HEK293 (cell line): ENCODE measurements around the gene TMEM123.
A peak's percentile ranks its signal among the peaks of the same experiment; 100 is the strongest.

ENCODE experiments used
- CTCF ChIA-PET: fragments of 350-600 bp; formaldehyde crosslinking; extraction: SDS; loops from one replicate; lab custom pipeline; 2021; ENCODE audit warnings: antibody characterized with exemption; lab: Yijun Ruan, JAX
- POLR2A ChIA-PET: fragments of 300-600 bp; formaldehyde crosslinking; extraction: SDS; loops from one replicate; lab custom pipeline; 2020; ENCODE audit warnings: antibody characterized with exemption, inconsistent platforms; lab: Yijun Ruan, JAX
- H3K27ac ChIP-seq: fragments of 200-500 bp; sonication (Bioruptor generic); 2 replicates; pipeline ENCODE4 v1.5.1; 2014; ENCODE audit warnings: low read depth, low read length, control low read depth, inconsistent platforms; ENCODE audit errors: extremely low read depth
- H3K36me3 ChIP-seq, 2 experiments: fragments of 200-500 bp in 1 of 2; sonication (Bioruptor generic) in 1 of 2; 1 replicate in 1 of 2; 2 replicates in 1 of 2; pipeline ENCODE4 v1.5.1; 2014 to 2017; ENCODE audit warnings: inconsistent platforms in 2 of 2, low read length in 2 of 2; ENCODE audit not compliant: control insufficient read depth in 2 of 2, insufficient read depth in 1 of 2
- H3K4me1 ChIP-seq: fragments of 200-500 bp; sonication (Bioruptor generic); 2 replicates; pipeline ENCODE4 v1.5.1; 2014; ENCODE audit warnings: mild to moderate bottlenecking, low read length, inconsistent platforms; ENCODE audit not compliant: control insufficient read depth, insufficient read depth
- H3K4me3 ChIP-seq: 2 replicates; pipeline ENCODE4 v1.5.1; 2011; ENCODE audit warnings: low read depth, mild to moderate bottlenecking, control low read depth, low read length, moderate library complexity
- H3K9me3 ChIP-seq: fragments of 200-500 bp; sonication (Bioruptor generic); 2 replicates; pipeline ENCODE4 v1.5.1; 2014; ENCODE audit warnings: low read depth, low read length, inconsistent platforms; ENCODE audit not compliant: control insufficient read depth, insufficient read depth
- HOXC10 ChIP-seq: sonication (generic); formaldehyde crosslinking; IDR thresholded peaks from 2 replicates; pipeline ENCODE4 v1.8.1; 2023; ENCODE audit warnings: mild to moderate bottlenecking, missing genetic modification reagents
- KLF8 ChIP-seq: fragments of 450-650 bp; formaldehyde crosslinking; IDR thresholded peaks from 2 replicates; pipeline ENCODE4 v1.5.1; 2016; ENCODE audit warnings: missing biosample characterization, missing genetic modification characterization
- PATZ1 ChIP-seq: fragments of 450-650 bp; formaldehyde crosslinking; IDR thresholded peaks from 2 replicates; pipeline ENCODE4 v1.5.1; 2016; ENCODE audit warnings: missing biosample characterization, missing genetic modification characterization
- PBX3 ChIP-seq: sonication (generic); formaldehyde crosslinking; IDR thresholded peaks from 2 replicates; pipeline ENCODE4 v1.8.1; 2022; ENCODE audit warnings: mild to moderate bottlenecking, moderate library complexity, missing genetic modification reagents
- PRDM6 ChIP-seq: fragments of 450-650 bp; formaldehyde crosslinking; IDR thresholded peaks from 2 replicates; pipeline ENCODE4 v1.5.1; 2017; ENCODE audit warnings: missing biosample characterization, missing genetic modification characterization
- REST ChIP-seq: fragments of 450-650 bp; formaldehyde crosslinking; IDR thresholded peaks from 2 replicates; pipeline ENCODE4 v1.5.1; 2016; ENCODE audit warnings: missing biosample characterization, missing genetic modification characterization
- WT1 ChIP-seq: fragments of 450-650 bp; formaldehyde crosslinking; IDR thresholded peaks from 2 replicates; pipeline ENCODE4 v1.5.1; 2016; ENCODE audit warnings: missing biosample characterization, missing genetic modification characterization
- ZBTB48 ChIP-seq: fragments of 450-650 bp; formaldehyde crosslinking; IDR thresholded peaks from 2 replicates; pipeline ENCODE4 v1.5.1; 2016; ENCODE audit warnings: missing biosample characterization, missing genetic modification characterization
- ZBTB8A ChIP-seq: fragments of 450-650 bp; formaldehyde crosslinking; IDR thresholded peaks from 2 replicates; pipeline ENCODE4 v1.5.1; 2016; ENCODE audit warnings: missing biosample characterization, missing genetic modification characterization
- ZEB2 ChIP-seq: fragments of 450-650 bp; formaldehyde crosslinking; IDR thresholded peaks from 2 replicates; pipeline ENCODE4 v1.5.1; 2016; ENCODE audit warnings: missing biosample characterization, missing genetic modification characterization
- ZNF140 ChIP-seq: fragments of 450-650 bp; formaldehyde crosslinking; IDR thresholded peaks from 2 replicates; pipeline ENCODE4 v1.5.1; 2016; ENCODE audit warnings: missing biosample characterization, missing genetic modification characterization
- ZNF37A ChIP-seq: fragments of 450-650 bp; IDR thresholded peaks from 2 replicates; pipeline ENCODE4 v1.5.1; 2018; ENCODE audit warnings: missing biosample characterization, missing genetic modification characterization
- ZNF548 ChIP-seq: fragments of 450-650 bp; formaldehyde crosslinking; IDR thresholded peaks from 2 replicates; pipeline ENCODE4 v1.5.1; 2016; ENCODE audit warnings: missing biosample characterization, missing genetic modification characterization
- ZNF600 ChIP-seq: fragments of 450-650 bp; formaldehyde crosslinking; IDR thresholded peaks from 2 replicates; pipeline ENCODE4 v1.5.1; 2016; ENCODE audit warnings: missing biosample characterization, missing genetic modification characterization
- ZNF792 ChIP-seq: fragments of 450-650 bp; formaldehyde crosslinking; IDR thresholded peaks from 2 replicates; pipeline ENCODE4 v1.5.1; 2016; ENCODE audit warnings: missing biosample characterization, missing genetic modification characterization
- ZSCAN23 ChIP-seq: fragments of 450-650 bp; formaldehyde crosslinking; IDR thresholded peaks from 2 replicates; pipeline ENCODE4 v1.5.1; 2016; ENCODE audit warnings: missing biosample characterization, missing genetic modification characterization

TMEM123 gene

GRCh38 chr11:102451681-102452460, 694 bp downstream of the TMEM123 start (continued):
- TF ChIP-seq PBX3 (0 out of 2 replicates have a peak, but pooled peaks have one; percentile 16), ZNF140 (tag by site-specific recombination) (no peak), ZBTB8A (tag by site-specific recombination) (peak; percentile 82), WT1 (tag by site-specific recombination) (no peak), REST (peak; percentile 24; the same call in 1 of the 2 replicates), ZNF548 (tag by site-specific recombination) (no peak), KLF8 (tag by site-specific recombination) (peak; percentile 25; the same call in 1 of the 2 replicates), ZBTB48 (peak; percentile 46; the same call in 1 of the 2 replicates), HOXC10 (CRISPR knock-in tag) (no peak), ZNF792 (tag by site-specific recombination) (no peak)

- H3K36me3 ChIP-seq: peaks cover 0 to 14% of the 10 kb centered on the region in 2 experiments; a peak in 1 of 3 replicates
- ChIA-PET CTCF (interaction anchor here (0.5 to 2.5 kb wide), 2 partner anchors 60 to 93 kb away, joined by 3 to 7 read pairs; no protein-coding TSS in a partner anchor), POLR2A (no interaction called here)
- peak overlapping the region; percentile 84 for H3K27ac ChIP-seq
- no peaks in the 10 kb centered on the region for H3K9me3 ChIP-seq
- H3K4me1 ChIP-seq: peaks cover 2% of the 10 kb centered on the region; the same call in 1 of the 2 replicates
- no peak for TF ChIP-seq ZSCAN23 (tag by site-specific recombination)
- TF ChIP-seq PRDM6 (tag by site-specific recombination): peak; percentile 26; the same call in 1 of the 2 replicates
- peak overlapping the region; percentile 80 for H3K4me3 ChIP-seq
These were observed 1.4 kb downstream of the TMEM123 start for GRCh38 chr11:102451041-102451680.

- CTCF ChIA-PET: interaction anchor here (2.5 kb wide), 1 partner anchor 59 kb away, joined by 7 read pairs; no protein-coding TSS in a partner anchor
- no peak overlapping the region for H3K27ac ChIP-seq
- peaks cover 2% of the 10 kb centered on the region; the same call in 1 of the 2 replicates for H3K4me1 ChIP-seq
- H3K9me3 ChIP-seq: no peaks in the 10 kb centered on the region
- H3K36me3 ChIP-seq: peaks cover 0 to 26% of the 10 kb centered on the region in 2 experiments; a peak in 1 of 3 replicates
- no peak overlapping the region for H3K4me3 ChIP-seq
- POLR2A ChIA-PET: no interaction called here
- TF ChIP-seq ZNF37A (tag by site-specific recombination): no peak
- TF ChIP-seq ZNF600 (tag by site-specific recombination): 0 out of 2 replicates have a peak, but pooled peaks have one; percentile 33
- TF ChIP-seq ZEB2 (tag by site-specific recombination): no peak
- no peak for TF ChIP-seq PATZ1 (tag by site-specific recombination)
These were observed 2.7 kb downstream of the TMEM123 start for GRCh38 chr11:102449651-102450570.
